HG02852 (cell line): ENCODE results near the gene IGSF21.

Experiments used
- ATAC-seq: cut with Tn5 transposase; IDR thresholded peaks from one replicate; pipeline ENCODE4 v1.9.1; 2021; ENCODE audit warnings: mild to moderate bottlenecking, moderate library complexity; ENCODE audit not compliant: unreplicated experiment

IGSF21 gene

DNA sequence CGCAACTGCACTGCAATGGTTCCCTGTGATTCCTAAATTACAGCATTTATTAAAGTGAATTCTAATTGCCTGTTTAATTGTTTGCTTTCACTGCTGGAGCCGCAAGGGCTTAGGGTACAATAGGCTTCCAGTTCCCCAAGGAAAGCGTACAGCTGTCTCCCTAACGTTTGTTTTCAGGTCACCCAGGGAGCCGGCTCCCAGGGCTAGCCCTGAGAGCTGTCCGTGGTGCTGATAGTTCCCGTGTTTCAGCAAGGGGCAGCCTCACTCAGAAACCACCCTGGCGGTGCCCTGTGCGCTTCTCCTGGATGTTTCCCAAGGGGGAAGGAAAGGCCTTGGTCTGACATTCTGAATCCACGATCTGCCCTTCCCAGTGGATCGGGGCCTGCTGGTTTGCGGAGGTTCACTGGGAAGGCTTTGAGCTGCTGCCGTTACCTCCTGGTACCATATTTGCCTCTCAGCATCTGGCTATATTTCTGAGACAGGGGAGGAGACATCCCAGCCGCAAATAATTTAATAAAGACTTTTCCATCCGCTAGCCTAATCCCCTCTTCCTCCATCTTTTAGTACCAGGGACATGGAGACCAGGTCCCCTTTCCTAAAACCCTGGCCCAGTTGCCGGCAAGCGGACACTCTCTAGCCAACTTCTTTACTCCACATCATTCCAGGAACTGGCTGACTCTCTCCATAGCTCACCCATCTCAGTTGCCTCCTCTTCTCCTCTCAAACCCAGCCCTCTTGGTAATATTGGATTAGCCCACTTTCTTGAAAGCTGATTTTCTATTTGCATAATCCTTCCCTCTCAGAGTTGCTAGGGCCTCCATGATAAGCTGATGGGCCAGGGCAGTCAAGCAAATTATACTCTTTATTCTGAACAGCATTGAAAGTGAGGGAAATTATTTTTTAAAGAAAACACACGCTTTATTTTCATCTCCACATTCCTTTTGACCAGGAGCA lies 149.0 kb downstream of the IGSF21 start:
- no peak for ATAC-seq

DNA sequence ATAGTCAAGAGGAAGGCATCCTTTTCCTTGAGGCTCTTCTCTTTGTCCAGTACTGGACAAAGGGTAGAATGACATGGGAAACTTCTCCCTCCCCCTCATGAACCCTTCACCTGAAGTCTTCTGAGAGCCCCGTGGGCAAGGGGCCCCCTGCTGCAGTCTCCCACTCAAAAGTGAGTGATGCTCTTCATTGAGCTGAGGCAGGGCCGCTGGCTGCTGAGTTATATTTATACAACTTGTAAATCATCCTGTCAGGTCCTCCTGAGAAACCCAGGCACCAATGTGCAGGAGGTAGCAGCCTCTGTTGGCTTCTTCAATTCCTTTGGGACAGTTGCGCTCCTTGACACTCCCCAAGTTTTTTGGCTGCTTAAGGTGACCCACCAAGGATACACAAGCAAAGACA lies 150.2 kb downstream of the IGSF21 start:
- ATAC-seq = no peak

DNA sequence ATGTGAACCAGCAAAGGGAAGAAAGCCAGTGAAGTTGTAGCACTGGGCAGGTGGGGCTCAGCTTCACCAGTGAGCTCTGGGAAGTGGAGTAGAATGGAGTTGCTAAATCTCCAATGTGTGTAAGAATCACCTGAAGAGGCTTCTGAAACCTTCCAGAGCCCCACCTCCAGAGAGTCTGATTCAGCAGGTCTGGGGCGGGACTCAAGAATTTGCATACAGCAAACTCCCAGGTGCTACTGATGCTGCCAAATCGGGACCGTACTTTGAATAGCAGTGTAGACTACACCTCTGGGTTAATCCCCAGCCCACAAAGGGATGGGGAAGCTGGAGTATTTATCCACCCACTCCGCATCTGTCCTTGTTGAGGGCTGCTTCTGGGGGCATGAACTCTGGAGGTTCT lies 154.3 kb downstream of the IGSF21 start:
- no peak for ATAC-seq

DNA sequence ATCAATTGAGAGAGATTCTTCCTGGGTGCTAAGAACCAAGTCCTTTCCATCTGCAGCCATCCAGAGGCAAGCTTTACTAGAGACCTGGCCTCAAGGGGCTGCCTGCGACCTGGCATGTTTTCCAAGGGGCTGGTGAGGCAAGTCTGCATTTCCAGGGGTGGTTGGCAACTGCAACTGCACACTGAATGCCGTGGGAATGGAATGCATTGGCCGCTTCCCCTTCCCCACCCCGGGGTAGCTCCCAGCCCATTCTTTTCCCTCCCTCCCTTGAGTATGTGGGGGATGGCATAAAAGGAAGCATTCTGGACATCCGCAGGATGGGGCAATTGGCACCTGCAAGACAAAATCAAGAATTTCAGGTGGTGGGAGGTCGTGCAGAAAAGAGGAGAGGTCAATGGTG lies 155.1 kb downstream of the IGSF21 start:
- no peak for ATAC-seq

GRCh38 chr1:18263547-18264120 lies 156.0 kb downstream of the IGSF21 start:
- no peak for ATAC-seq

DNA sequence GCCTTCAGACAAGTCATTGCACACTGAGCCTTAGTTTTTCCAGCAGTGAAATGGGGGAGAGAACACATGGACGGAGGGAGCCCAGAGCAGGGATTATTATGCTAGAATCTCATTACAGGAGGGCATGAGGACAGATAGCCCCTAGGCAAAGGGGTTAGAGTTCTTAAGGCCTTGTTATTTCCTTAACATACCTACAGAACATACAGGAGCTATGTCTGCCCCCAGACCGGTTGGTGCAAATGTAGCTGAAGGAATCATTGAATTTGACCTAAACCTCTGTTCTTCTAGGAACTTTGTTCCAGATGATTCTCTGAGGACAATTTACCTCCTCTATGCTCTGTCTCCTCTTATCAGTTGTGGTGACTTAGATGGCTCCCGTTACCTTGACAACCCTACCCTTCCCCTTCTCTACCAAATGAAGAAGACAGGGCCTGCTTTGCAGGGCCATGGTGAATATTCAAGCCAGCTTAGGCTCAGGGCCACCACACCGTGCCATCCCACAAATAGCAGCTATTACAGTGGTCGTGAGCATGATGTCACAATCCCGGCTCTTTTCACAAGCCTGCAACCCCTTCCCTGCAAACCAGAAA lies 156.9 kb downstream of the IGSF21 start:
- ATAC-seq = no peak

DNA sequence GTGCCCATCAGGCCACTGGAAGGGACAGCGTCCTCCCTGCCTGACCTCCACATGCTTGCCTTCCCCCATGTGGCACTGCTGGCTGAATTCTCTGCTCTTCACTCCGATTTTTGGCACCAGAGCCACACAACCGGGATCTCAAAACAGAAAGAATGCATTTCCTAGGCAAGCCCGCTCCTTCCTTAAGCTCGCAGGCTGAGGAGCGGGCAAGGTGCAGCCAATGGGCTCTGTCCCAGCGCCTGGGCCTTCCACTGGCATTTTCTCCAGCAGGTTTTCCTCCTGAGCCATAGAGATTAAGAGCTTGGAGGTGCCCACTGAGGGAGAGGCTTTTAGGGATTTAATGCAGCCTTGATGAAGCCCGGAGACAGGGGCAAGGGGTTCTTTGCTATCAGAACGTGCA lies 158.0 kb downstream of the IGSF21 start:
- ATAC-seq = no peak

DNA sequence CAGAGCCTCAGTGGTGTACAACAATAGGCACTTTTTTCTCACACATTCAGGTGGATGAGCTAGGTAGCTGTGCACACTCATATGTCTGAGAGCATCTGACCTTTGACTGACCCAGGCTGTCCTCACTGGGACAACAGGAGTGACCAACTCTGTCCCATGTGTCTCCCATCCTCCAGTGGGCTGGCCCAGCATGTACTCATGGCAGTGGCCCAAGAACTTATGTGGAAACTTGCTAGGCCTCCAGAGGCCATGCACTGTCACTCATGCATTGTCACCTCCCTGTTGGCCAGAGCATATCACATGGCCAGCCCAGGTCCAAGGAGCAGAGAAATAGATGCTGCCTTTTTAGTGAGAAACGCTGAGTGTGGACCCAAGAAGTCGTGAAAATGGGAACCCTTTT lies 158.8 kb downstream of the IGSF21 start:
- ATAC-seq = no peak

- no peak for ATAC-seq
Observed at GRCh38 chr1:18271336-18271735, 163.7 kb downstream of the IGSF21 start.

DNA sequence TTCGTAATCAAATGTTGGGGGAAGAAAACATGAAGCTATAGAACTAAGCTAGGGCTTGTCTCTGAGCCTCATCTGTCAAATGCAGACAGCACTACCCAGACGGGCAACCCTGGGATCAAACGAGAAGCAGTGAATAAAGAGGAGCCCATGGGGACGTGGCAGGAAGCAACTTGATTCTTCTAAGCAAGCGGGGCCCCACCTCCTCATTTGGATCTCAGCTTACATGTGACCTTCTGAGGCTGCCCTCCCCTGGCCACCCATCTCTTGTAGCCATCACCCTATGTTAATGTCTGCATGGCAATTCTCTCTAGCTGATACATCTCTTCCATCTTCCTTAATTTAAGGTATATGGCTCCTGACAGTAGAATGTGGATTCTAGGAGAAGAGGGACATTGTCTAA lies 171.3 kb downstream of the IGSF21 start:
- no peak for ATAC-seq

- ATAC-seq = no peak
Observed at GRCh38 chr1:18279351-18280074, 171.9 kb downstream of the IGSF21 start.

GRCh38 chr1:18280956-18281355 lies 173.4 kb downstream of the IGSF21 start:
- ATAC-seq = no peak

DNA sequence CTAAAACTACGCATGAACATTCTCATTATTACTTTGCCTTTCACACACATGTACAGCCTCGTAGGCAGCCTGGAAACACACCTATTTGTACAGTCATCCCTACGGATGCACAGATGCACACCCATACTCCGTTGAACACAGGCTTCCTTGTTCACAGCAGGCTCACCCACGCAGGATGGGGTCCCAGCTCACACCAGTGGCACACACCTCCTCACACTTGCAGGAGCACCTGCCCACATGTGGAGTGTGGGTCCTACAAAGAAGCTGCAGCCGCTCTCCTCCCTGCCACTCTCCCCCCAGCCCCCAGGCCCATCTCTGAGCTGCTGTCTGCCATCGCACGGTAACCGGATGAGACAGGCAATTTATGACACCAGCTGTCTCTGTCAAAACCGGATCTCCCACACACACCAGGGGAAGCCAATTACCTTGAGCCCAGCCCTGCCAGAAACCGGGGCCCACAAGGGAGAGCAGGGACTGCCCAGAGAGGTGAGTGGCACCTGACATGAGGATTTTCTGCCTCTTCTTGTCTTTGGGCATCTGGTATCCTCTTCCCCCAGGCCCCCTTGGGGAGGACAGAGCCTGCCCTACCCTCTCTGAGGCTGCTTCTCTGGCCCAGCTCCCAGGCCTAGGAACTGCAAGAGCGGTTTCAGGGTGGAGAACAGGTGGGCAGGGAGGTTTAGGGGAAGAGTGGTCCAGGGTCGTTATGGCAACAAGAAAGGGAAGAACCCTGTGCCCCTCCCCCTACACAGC lies 175.4 kb downstream of the IGSF21 start:
- ATAC-seq = no peak

DNA sequence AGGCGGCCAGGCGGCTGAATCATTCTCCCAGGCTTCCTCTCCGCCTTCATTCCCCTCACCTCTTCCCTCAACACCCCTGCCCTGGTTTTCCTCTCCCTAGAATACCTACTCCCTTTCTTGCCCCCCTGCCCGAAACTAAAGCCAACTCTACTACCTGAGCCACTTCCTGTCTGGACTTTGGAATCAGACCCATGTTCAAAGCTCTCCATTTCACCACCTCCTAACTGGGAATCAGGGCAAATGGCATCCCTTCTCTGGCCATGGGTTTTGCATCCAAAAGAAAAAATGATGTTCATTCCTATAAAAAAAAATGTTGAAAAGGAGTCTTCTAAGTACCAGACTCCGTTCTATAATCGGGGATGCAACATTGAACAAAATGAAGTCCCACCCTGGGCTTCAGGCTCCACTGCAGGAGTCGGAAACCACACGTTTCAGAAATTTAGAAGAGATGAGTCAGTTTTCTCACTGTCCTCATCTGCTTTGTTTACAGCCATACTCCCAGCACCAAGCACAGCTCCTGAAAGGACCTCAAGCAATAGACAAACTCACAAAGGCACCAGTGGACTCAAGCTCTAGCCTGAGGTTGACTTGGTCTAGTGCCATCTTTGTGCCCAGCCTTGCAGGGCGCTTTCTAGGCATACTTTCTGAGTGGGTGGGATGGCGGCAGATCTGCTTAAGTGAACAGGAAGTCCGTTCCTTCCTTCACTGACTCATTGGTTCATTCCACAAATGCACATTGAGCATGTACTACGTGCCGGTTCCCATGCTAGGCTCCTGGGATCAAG lies 176.2 kb downstream of the IGSF21 start:
- ATAC-seq = peak; percentile 50

DNA sequence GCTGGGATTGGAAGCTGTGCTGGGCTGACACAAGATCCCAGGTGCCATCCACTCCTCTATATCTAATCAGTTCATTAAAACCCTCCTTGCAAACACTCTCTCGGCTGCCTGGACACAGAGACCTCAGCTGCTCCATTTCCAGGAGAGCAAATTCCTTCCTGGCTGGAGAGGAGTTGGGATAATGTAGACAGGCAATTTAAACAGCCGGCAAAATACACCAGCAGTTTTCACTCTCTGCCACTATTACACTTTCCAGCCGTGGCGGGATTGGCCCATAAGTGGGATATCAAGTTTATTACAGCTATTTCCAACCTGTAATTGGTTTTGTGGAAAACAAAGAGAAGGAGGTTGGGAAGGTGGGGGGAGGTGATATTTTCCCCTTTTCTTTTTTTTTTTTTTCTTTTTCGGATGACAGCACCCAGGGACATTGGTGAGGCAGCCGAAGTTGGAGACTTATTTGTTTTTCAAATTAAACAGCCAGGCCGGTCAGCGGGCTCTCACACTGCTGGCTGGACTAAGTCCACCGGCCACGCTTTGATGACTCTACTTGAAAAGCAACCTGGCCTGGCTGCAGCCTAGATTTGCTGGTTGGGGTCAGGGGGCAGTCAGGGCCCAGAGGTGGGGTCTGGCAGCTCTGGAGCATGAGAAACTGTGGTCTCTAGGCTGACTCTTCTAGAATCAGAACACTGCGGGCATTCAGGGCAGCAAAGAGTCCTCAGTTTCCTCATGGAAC lies 177.4 kb downstream of the IGSF21 start:
- ATAC-seq = no peak

DNA sequence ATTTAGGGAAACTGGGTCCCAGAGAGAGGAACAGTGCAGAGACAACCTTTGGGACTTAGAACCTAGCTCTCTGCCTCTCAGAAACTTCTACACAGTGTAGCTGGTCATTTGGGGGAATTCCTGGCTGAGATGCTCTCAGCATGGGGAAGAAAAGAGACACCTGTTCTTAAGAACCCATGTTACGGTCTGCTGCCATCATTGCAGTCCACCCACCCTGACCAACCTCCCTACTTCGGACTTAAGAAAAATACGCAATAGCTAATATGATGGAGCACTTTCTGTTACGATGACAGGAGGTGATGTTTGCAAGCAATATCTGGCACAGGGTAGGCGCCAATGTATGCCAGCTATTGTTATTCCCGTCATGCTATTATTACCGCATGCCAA lies 177.9 kb downstream of the IGSF21 start:
- no peak for ATAC-seq

DNA sequence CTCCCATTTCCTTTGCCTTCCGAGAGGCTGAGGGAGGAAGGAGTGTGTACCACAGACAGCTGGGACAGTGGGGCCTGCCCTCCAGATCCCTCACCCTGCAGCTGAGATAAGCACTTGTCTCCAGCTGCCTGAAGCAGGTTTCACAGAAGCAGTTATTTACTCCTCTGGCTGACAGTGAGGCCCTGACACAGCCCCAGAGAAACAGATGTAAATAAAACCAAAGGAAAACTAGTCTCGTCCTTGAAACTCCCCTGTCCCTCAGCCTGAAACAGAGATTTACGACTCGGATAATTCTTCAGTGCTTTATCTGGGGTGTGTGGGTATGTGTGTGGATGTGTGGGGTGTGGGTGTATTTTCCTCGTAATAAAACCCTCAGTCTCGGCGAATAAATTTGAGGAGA lies 181.1 kb downstream of the IGSF21 start:
- ATAC-seq = no peak

- no peak for ATAC-seq
Observed at GRCh38 chr1:18289597-18289996, 182.0 kb downstream of the IGSF21 start.

GRCh38 chr1:18290740-18291412 lies 183.3 kb downstream of the IGSF21 start:
- no peak for ATAC-seq
